ENCODE measurements around the gene AMN.

The AMN gene

DNA sequence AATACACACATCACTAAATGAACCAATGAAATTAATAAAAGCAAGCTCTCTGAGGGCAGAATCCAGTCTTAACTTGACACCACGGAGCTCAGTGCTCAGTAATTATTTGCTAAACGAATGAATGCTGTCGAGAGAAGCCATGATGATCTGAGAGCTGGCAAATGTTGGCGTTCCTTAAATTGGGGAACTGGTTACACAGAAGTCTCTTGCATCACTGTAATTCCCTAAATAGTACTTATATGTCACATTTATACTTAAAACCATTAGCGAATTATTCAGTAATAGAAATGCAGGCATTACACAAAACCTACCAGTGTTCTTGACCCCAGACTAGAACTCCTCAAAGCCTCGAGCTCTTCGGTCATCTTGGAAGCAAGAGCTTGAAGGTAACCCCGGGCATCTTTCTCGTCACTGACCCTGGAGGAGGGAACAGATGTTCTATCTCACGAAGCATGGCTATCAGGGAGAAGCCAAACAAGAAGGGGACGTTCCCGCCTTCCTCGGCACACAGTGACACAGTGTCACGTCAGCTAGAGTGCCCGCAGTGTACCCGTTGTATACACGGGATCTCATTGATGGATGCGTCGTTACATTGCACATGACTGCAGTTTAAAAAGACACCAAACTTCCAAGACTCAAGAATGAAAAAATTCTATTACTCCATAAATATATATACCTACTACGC is 43.6 kb downstream of the AMN start:
- in situ Hi-C loops (cut with MboI; ENCODE audit: low pct_unique_long_range_greater_than_20kb, low sequenced_read_pairs, unreplicated experiment) = no loop called here
- TF ChIP-seq, protein P1, sequence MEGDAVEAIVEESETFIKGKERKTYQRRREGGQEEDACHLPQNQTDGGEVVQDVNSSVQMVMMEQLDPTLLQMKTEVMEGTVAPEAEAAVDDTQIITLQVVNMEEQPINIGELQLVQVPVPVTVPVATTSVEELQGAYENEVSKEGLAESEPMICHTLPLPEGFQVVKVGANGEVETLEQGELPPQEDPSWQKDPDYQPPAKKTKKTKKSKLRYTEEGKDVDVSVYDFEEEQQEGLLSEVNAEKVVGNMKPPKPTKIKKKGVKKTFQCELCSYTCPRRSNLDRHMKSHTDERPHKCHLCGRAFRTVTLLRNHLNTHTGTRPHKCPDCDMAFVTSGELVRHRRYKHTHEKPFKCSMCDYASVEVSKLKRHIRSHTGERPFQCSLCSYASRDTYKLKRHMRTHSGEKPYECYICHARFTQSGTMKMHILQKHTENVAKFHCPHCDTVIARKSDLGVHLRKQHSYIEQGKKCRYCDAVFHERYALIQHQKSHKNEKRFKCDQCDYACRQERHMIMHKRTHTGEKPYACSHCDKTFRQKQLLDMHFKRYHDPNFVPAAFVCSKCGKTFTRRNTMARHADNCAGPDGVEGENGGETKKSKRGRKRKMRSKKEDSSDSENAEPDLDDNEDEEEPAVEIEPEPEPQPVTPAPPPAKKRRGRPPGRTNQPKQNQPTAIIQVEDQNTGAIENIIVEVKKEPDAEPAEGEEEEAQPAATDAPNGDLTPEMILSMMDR (IDR thresholded peaks at IDR 0.05; ENCODE audit: extremely low read depth, insufficient read depth, missing control alignments) = no peak
- DNase-seq (ENCODE audit: low spot score) = no peak

DNA sequence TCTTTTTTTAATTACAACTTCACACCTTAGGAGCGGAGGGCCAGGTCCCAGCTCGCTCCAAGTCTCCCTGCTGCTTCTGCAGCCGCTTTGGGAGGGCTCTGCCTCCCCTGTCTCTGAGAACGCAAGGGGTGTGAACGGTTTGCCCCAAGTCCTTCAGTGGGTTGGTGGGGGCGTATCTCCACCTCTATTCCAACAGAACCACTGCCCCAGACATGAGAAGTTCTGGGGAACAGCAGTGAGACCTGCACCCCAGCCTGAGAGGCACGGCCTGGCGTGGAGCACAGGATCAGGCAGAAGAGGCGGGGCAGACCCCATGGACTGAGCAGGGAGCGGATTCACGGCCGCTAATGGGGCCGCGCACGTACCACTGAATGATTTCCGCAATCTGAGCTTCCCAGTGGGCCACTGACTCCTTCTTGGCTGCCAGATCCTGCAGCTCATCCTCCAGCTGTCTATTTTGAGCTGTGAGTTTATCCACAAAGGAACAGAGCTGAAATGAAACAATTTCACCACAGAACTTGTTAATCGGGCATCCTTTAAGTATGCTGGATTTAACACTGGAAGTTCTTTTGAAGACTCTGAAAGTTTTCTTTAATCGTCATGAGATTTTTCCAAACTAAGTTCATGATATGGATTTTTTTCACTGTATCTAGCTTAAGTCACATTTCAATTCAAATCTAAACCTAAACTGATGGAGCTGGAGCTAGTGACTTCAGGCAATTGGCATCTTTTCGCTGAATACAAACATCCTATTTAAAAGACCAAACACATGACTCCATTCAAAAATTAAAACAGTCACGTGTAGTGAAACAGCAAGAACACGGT is 44.4 kb downstream of the AMN start:
- DNase-seq (ENCODE audit: low spot score) = no peak
- in situ Hi-C loops (cut with MboI; ENCODE audit: low pct_unique_long_range_greater_than_20kb, low sequenced_read_pairs, unreplicated experiment) = no loop called here
- TF ChIP-seq, protein P1 (IDR thresholded peaks at IDR 0.05; ENCODE audit: extremely low read depth, insufficient read depth, missing control alignments) = no peak

DNA sequence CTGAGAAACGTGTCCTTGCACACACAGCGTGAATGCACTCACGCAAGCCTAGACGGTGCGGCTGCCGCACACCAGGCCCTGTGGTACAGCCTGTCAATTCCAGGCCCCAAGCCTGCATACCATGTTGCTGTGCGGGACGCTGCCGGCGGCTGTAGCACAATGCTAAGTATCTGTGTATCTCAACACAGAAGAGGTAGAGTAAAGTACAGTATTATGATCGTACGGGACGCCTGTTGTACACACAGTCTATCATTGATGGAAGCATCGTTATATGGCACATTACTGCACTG is 45.0 kb downstream of the AMN start:
- in situ Hi-C loops (cut with MboI; ENCODE audit: low pct_unique_long_range_greater_than_20kb, low sequenced_read_pairs, unreplicated experiment) = no loop called here
- TF ChIP-seq, protein P1 (IDR thresholded peaks at IDR 0.05; ENCODE audit: extremely low read depth, insufficient read depth, missing control alignments) = no peak
- DNase-seq (ENCODE audit: low spot score) = no peak

DNA sequence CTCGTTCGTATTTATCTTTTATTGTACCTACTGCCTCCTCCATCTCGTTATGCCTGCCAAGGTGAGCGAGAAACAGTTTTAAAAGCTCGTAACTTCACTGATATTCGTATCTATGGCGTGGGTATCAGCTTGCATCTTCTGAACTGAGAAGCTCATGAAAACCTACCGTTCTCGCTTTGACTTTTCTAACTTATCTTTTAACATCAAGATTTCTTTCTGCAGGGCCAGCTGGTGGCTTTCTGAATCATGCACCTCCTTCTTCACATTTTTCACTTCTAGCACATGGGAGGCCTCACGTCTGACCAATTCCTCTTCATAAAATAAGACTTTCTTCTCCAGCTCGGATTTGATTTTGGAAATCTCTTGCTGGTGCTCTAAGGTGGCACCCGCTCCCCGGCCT is 45.8 kb downstream of the AMN start:
- in situ Hi-C loops (cut with MboI; ENCODE audit: low pct_unique_long_range_greater_than_20kb, low sequenced_read_pairs, unreplicated experiment) = no loop called here
- TF ChIP-seq, protein P1 (IDR thresholded peaks at IDR 0.05; ENCODE audit: extremely low read depth, insufficient read depth, missing control alignments) = no peak

DNA sequence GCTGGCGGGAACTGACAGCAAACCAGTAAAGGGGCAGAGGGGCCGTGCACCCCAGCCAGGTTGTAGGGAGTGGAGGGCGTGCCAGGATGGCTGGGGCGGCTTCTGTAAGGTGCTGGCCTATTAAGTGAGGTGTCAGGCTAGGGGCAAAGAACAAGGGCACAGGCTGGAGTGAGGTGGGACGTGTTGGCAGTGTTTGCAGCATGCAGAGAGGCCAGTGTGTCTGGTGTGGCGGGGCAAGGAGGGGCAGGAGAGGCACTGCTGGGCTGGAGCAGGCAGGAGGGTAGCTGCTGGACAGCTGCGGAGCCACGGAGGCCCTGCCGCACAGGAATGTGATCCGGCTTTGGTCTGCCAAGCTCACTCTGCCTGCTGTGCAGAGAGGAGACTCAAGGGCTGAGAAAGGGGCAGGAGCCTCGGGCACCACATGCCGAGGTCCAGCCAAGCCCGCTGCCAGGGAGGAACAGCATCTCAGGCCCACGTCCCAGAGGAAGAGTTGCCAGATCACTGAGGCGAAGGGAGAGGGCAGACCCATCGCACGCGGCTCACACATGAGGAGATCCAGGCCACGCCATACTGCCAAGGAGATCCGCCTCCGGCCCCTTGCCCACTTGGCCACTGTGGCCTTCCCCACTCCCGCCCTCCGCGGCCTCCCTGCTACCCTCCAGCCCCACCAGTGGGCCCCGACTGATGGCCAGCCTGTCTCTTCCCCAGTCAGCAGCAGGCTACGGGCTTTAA is 46.8 kb downstream of the AMN start:
- TF ChIP-seq, protein P1 (IDR thresholded peaks at IDR 0.05; ENCODE audit: extremely low read depth, insufficient read depth, missing control alignments) = no peak
- DNase-seq (ENCODE audit: low spot score) = no peak
- in situ Hi-C loops (cut with MboI; ENCODE audit: low pct_unique_long_range_greater_than_20kb, low sequenced_read_pairs, unreplicated experiment) = no loop called here

More for the DNA sequence above, 45.8 kb downstream of the AMN start:
- no peak for DNase-seq (ENCODE audit: low spot score)

DNA sequence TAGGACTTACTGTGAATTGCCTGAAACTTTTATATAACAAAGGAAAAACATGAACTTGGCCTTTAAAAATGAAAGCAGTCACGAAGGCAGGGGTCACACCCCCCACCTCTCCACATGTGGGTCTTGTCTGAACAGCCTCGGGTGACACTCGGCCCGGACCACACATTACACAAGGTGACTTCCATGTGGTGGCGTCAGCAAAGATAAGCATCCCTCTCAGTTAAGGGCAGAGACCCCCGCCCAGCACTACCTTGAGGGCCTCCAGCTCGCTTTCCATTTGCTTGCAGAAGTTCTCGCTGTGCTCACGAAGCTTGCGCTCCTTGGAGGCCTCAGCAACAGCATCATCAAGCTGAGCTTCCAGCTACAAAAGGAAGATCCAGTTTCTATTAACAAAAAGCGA is 47.4 kb downstream of the AMN start:
- in situ Hi-C loops (cut with MboI; ENCODE audit: low pct_unique_long_range_greater_than_20kb, low sequenced_read_pairs, unreplicated experiment) = no loop called here
- no peak for DNase-seq (ENCODE audit: low spot score)
- TF ChIP-seq, protein P1 (IDR thresholded peaks at IDR 0.05; ENCODE audit: extremely low read depth, insufficient read depth, missing control alignments) = no peak
